ENCODE measurements around the gene AVEN. TPM values are rescaled to one million over a fixed set of nuclear protein-coding genes. Genes with fewer than 3 reads are reported as not detected.

Gene AVEN
- total RNA-seq, 1 experiment from 2014 or later = 17.0 TPM

DNA sequence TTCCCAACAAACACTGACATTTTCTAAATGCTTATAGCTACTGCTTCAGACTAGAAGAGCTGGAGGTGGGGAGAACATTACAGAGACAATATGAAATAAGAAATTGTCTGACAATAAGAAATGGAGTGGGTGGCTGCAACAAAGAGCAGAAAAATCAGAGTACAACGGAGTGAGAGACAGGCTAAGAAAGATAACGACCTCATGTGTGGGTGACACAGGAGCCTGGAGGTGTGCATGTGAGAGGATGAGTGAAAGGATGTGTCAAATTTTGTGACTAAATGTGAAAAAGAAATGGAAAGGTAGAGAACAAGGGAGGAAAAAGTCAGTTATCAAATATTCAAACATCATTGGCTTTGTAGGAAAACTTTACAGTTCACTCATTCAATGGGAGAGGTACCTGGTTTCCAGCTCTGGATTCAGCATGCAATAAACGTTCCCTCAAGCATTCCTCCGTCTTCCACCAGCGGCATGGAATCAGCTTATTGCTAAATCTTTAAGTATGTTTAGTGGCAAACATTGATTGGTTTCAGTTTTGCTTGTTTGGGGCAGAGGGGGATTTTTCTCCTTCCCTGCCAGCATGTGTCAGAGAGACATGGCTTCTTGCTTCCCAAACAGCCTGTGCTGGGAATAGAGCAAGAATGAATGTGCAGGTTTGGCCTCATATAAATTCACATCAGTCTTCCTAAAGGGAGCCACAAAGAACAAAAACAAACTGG, 174.5 kb downstream of the AVEN start:
- Histone ChIP-seq H3K4me1 (ENCODE audit: insufficient read depth, low read length, poor library complexity, severe bottlenecking) (no peaks in the 10 kb centered on the region), H3K27me3 (replicated peaks; ENCODE audit: insufficient read depth, low read depth, low read length, poor library complexity) (no peaks in the 10 kb centered on the region), H3K36me3 (ENCODE audit: insufficient read depth, low read length, poor library complexity, severe bottlenecking) (no peaks in the 10 kb centered on the region), H3K9me3 (ENCODE audit: low read depth, low read length, poor library complexity, severe bottlenecking) (no peaks in the 10 kb centered on the region), H3K4me3 (ENCODE audit: low read depth, low read length, poor library complexity, severe bottlenecking) (no peak overlapping the region), H3K27ac (ENCODE audit: low read depth, low read length, poor library complexity, severe bottlenecking) (no peak overlapping the region)
- intact Hi-C loops (cut with micrococcal nuclease; ENCODE audit: unreplicated experiment) = no loop called here
- DNase-seq (ENCODE audit: low spot score) = no peak
- CTCF ChIA-PET = no interaction called here
- TF ChIP-seq, protein P1, sequence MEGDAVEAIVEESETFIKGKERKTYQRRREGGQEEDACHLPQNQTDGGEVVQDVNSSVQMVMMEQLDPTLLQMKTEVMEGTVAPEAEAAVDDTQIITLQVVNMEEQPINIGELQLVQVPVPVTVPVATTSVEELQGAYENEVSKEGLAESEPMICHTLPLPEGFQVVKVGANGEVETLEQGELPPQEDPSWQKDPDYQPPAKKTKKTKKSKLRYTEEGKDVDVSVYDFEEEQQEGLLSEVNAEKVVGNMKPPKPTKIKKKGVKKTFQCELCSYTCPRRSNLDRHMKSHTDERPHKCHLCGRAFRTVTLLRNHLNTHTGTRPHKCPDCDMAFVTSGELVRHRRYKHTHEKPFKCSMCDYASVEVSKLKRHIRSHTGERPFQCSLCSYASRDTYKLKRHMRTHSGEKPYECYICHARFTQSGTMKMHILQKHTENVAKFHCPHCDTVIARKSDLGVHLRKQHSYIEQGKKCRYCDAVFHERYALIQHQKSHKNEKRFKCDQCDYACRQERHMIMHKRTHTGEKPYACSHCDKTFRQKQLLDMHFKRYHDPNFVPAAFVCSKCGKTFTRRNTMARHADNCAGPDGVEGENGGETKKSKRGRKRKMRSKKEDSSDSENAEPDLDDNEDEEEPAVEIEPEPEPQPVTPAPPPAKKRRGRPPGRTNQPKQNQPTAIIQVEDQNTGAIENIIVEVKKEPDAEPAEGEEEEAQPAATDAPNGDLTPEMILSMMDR (conservative IDR thresholded peaks at IDR 0.05; ENCODE audit: low read depth, low read length) = no peak
- no peak for TF ChIP-seq EZH2 (IDR thresholded peaks at IDR 0.05; ENCODE audit: borderline replicate concordance, low read depth, low read length, poor library complexity, severe bottlenecking)
- no TSS peak for BruUV-seq (replicated peaks)
- POLR2A ChIA-PET (ENCODE audit: low non-redundant PET) = no interaction called here

DNA sequence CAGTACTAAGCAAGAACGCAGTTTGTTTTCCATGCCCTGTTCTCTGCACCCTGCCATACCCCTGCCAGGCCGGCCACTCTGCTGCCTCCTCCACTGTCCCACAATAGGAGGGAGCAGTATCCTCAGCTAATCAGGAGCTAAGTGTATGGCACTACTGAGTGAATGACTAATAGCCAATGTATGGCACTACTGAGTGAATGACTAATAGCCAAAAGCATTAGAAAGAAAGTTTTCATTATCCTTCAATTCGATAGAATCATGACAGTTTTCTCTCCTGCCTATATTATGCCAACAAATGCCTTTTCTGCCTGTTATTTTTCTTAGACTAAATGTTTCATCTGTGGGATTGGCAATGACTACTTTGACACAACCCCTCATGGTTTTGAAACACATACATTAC, 178.2 kb downstream of the AVEN start:
- intact Hi-C loops (cut with micrococcal nuclease; ENCODE audit: unreplicated experiment) = no loop called here
- no peaks in the 10 kb centered on the region for H3K4me1 ChIP-seq (ENCODE audit: insufficient read depth, low read length, poor library complexity, severe bottlenecking)
- no peak overlapping the region for H3K4me3 ChIP-seq (ENCODE audit: low read depth, low read length, poor library complexity, severe bottlenecking)
- no peaks in the 10 kb centered on the region for H3K27me3 ChIP-seq (replicated peaks; ENCODE audit: insufficient read depth, low read depth, low read length, poor library complexity)
- no peaks in the 10 kb centered on the region for H3K9me3 ChIP-seq (ENCODE audit: low read depth, low read length, poor library complexity, severe bottlenecking)
- TF ChIP-seq EZH2 (IDR thresholded peaks at IDR 0.05; ENCODE audit: borderline replicate concordance, low read depth, low read length, poor library complexity, severe bottlenecking) = no peak
- TF ChIP-seq, protein P1 (conservative IDR thresholded peaks at IDR 0.05; ENCODE audit: low read depth, low read length) = no peak
- CTCF ChIA-PET = no interaction called here
- H3K27ac ChIP-seq (ENCODE audit: low read depth, low read length, poor library complexity, severe bottlenecking) = no peak overlapping the region
- no TSS peak for BruUV-seq (replicated peaks)
- DNase-seq (ENCODE audit: low spot score) = no peak
- POLR2A ChIA-PET (ENCODE audit: low non-redundant PET) = interaction anchor here (0.6 kb wide), 2 partner anchors 142 to 222 kb away, joined by 3 to 4 read pairs; no protein-coding TSS in a partner anchor
- H3K36me3 ChIP-seq (ENCODE audit: insufficient read depth, low read length, poor library complexity, severe bottlenecking) = no peaks in the 10 kb centered on the region

DNA sequence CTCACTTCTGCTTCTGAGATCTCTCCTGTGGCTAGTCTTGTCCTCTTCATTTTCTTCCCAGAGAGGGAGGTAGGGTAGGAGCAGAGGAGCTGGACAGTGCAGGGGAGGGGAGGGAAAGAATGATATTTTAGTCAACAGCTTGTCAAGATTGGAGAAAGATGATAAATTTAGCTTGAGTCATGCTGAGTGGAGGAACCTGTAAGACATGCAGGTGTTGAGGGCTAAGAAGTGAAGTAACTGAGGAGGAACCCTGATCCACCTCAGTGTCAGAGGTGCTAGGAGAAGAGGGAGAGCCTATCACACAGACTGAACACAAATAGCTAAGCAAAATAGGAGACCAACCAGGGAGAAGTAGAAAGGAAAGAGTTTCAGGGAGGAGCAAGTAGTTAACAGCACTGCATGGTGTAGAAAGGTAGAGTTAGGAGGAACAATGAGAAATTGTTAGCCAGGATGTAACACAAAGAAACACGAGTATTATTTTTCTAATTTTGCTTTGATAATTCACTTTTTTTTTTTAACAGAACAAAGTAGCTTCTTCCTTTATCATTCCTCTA, 178.9 kb downstream of the AVEN start:
- CTCF ChIA-PET = no interaction called here
- no peaks in the 10 kb centered on the region for H3K9me3 ChIP-seq (ENCODE audit: low read depth, low read length, poor library complexity, severe bottlenecking)
- no peaks in the 10 kb centered on the region for H3K36me3 ChIP-seq (ENCODE audit: insufficient read depth, low read length, poor library complexity, severe bottlenecking)
- POLR2A ChIA-PET (ENCODE audit: low non-redundant PET) = interaction anchor here (0.6 kb wide), 2 partner anchors 142 to 222 kb away, joined by 3 to 4 read pairs; no protein-coding TSS in a partner anchor
- intact Hi-C loops (cut with micrococcal nuclease; ENCODE audit: unreplicated experiment) = no loop called here
- BruUV-seq (replicated peaks) = no TSS peak
- TF ChIP-seq EZH2 (IDR thresholded peaks at IDR 0.05; ENCODE audit: borderline replicate concordance, low read depth, low read length, poor library complexity, severe bottlenecking) = no peak
- TF ChIP-seq, protein P1 (conservative IDR thresholded peaks at IDR 0.05; ENCODE audit: low read depth, low read length) = no peak
- H3K27me3 ChIP-seq (replicated peaks; ENCODE audit: insufficient read depth, low read depth, low read length, poor library complexity) = no peaks in the 10 kb centered on the region
- H3K4me1 ChIP-seq (ENCODE audit: insufficient read depth, low read length, poor library complexity, severe bottlenecking) = no peaks in the 10 kb centered on the region
- no peak for DNase-seq (ENCODE audit: low spot score)
- no peak overlapping the region for H3K27ac ChIP-seq (ENCODE audit: low read depth, low read length, poor library complexity, severe bottlenecking)
- no peak overlapping the region for H3K4me3 ChIP-seq (ENCODE audit: low read depth, low read length, poor library complexity, severe bottlenecking)
